ENCODE results near the gene CD27.
"Not testable (repeated sequence)": the region's sequence is repeated elsewhere in the genome, so short reads cannot be mapped to it uniquely, and the experiment has no call there.

CD27 gene

DNA sequence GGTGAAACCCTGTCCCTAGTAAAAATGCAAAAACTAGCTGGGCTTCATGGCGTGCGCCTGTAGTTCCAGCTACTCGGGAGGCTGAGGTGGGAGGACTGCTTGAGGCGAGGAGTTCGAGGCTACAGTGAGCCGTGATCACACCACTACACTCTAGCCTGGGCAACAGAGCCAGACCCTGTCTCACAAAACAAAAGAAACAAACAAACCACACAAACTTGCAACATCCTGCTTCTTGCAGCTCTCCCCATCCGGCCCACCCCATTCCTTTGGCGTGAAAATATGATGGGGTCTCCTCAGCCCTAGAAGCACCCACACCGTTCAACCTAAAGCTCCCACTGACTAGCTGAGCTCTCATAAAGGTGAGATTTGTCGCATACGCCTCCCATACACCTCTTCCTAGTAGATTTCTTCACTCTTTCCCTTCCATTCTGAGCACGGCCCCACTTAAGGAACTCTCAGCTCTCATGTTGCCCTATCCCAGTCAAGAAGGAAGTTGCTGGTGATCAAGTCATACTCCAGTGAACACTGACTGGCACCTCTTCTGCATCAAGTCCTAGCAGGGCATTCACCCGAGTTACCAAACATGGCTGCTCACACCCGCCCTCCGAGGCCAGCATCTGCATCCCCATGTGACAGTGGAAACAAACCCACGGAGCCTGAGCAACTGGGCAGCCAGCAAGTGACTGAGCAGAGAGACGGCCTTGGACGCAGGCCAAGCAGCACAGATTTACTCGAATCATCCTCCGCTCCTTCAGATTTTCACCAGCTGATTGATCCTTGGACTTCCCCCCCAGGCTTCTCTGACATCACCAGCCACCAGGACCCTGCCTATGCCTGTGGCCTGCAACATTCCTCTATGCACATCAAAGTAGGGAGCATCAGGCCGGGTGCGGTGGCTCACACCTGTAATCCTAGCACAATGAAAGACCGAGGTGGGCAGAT, 18.9 kb upstream of the CD27 start:
- H3K27ac ChIP-seq = no peak overlapping the region

DNA sequence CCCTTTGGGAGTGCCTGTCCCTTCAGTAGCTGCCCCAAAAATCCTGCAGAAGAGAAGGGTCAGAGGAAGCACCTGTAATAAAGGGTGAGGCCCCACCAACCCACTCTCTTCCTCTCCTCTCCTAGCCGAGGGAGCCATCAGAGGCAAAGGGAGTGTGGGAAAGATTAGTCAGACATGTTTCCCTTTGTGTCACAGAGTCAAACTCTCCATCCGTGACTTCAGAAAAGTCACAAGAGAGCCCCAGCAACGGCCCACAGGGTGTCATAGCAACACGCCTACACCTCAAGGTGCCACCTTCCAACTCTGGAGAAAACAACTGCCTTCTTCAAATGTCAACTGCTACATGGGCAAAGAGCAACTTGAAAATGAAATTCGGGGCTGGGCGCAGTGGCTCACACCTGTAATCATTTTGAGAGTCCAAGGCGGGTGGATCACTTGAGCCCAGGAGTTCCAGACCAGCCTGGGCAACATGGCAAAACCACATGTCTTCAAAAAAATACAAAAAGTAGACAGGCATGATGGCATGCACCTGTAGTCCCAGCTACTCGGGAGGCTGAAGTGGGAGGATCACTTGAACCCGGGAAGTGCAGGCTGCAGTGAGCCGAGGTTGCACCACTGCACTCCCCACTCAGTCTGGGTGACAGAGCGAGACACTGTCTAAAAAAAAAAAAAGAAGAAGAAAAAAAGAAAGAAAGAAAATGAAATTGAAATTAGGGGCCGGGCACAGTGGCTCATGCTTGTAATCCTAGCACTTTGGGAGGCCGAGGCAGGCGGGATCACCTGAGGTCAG, 17.7 kb upstream of the CD27 start:
- no peak overlapping the region for H3K27ac ChIP-seq
- TF ChIP-seq ZFX (IDR thresholded peaks at IDR 0.05; ENCODE audit: borderline replicate concordance) = no peak

More for the DNA sequence above, 18.9 kb upstream of the CD27 start:
- TF ChIP-seq, protein P1, sequence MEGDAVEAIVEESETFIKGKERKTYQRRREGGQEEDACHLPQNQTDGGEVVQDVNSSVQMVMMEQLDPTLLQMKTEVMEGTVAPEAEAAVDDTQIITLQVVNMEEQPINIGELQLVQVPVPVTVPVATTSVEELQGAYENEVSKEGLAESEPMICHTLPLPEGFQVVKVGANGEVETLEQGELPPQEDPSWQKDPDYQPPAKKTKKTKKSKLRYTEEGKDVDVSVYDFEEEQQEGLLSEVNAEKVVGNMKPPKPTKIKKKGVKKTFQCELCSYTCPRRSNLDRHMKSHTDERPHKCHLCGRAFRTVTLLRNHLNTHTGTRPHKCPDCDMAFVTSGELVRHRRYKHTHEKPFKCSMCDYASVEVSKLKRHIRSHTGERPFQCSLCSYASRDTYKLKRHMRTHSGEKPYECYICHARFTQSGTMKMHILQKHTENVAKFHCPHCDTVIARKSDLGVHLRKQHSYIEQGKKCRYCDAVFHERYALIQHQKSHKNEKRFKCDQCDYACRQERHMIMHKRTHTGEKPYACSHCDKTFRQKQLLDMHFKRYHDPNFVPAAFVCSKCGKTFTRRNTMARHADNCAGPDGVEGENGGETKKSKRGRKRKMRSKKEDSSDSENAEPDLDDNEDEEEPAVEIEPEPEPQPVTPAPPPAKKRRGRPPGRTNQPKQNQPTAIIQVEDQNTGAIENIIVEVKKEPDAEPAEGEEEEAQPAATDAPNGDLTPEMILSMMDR (IDR thresholded peaks at IDR 0.05) = no peak
- TF ChIP-seq ZFX (IDR thresholded peaks at IDR 0.05; ENCODE audit: borderline replicate concordance) = no peak

DNA sequence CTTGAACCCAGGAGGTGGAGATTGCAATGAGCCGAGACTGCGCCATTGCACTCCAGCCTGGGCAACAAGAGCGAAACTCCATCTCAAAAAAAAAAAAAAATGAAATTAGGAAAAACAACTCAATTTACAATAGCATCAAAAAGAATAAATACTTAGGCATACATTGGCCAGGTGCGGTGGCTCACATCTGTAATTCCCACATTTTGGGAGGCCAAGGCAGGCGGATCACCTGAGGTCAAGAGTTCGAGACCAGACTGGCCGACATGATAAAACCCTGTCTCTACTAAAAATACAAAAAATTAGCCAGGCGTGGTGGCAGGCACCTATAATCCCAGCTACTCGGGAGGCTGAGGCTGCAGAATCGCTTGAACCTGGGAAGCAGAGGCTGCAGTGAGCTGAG, 17.0 kb upstream of the CD27 start:
- H3K27ac ChIP-seq = not testable (repeated sequence)

DNA sequence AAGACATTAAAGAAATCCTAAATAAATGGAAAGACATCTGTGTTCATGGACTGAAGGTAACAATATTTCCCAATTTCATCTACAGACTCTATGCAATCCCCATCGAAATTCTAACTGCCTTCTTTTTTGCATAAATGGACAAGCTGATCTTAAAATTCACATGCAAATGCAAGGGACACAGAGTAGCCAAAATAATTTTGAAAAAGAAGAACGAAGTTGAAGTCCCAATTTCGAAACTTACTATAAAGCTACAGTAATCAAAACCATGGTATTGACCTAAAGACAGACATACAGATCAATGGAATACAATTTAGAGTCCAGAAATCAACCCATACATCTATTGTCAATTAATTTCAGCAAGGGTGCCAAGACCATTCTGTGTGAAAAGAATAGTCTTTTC, 16.4 kb upstream of the CD27 start:
- no peak overlapping the region for H3K27ac ChIP-seq
- TF ChIP-seq, protein P1 (IDR thresholded peaks at IDR 0.05) = no peak
- TF ChIP-seq ZFX (IDR thresholded peaks at IDR 0.05; ENCODE audit: borderline replicate concordance) = no peak

DNA sequence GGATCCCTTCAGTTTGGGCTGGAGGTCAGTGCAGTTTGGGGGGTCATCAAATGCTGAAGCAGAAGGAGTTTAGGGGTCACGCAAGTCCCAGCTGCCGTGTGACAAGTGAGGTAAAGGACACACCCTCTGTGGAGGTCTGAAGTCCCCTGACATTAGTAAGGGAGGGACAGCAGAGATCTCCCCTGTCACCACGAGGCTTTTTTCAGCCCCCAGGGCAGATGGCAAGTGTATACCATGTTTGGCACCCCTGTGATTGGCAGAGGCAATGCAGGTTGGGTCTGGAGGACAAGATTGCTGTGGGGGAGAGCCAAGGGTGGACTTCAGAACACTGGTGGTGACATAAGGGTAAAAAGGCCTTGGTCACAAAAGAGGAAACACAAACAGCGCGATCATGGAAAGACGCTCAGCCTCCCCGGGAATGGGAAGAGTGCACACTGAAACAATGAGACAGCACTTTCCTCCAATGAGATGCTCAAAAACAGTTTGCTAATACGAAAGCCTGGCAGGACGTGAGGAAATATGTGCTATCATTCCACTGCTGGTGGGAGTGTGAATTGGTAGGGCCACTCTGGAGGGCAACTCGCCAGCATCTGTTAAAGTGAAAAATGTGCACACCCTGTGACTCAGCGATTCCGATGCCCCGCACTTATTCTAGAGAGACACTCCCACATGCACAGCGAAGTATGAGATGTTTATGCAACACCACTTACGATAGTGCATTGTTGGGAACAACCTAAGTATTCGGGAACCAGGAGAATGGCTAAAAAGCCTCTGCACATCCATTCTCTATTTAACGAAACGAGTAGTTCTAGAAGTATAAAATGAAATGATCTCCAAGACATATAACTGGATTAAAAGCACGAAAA, 14.4 kb upstream of the CD27 start:
- peak overlapping the region; percentile 72 for H3K27ac ChIP-seq
- TF ChIP-seq, protein P1 (IDR thresholded peaks at IDR 0.05) = no peak
- no peak for TF ChIP-seq ZFX (IDR thresholded peaks at IDR 0.05; ENCODE audit: borderline replicate concordance)

DNA sequence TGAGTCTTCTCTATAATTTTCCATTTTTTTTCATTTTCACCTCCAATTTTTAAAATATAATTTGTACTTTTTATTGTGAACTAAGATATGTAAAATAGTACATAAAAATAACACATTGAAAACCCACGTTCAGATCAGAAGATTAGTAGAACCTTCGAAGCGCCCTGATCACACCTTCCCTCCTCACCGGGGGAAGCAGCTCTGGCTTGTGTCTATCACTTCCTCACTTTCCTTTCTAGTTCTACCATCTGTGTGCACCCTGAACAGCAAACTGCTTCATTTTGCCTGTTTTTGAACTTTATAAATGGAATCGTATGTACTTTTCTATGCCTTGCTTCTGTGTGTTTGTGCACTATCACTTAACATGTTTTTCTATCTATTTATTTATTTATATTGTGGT, 11.8 kb upstream of the CD27 start:
- H3K27ac ChIP-seq = no peak overlapping the region

DNA sequence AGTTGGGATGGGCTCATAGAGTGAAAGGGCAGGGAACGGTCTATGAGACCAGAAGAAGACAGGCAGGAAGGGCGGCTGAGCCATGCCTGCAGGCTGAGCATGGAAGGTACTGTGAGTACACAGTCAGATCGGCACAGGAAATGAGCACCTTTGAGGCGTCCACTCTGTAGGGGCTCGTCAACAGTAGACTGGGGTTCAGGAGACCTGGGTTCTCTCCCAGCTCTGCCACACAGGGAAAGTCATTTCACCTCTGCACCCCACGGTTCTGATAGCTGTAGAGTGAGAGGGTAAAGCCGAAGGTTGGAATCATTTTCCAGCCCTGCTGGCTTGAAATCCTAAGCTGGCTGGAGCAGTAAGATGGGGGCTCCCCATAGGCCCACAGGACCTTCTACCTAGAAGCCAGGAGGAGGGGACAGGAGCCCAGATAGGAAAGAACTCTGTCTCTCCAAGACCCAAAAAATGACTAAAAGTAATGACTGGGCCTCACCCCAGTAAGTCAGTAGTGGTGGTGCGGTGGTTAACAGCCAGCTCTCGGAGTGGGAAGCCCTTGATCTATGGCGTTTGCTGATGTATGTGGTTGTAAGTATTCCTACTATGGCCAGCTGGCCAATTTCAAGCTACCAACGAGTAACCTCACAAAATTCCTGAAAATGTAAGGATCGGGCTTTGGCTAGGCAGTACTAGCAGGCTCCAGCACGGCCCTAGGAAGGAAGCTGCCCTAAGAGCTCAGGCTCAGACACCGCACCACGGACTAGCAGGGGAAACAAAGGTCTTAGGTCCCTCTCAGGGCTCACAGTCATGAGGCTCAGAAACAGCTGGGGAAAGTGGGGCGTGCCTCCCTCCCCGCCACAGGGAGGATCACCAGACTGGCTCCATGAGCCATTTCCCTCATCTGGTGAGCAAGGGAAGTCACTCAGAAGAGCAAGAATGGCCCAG, 10.3 kb upstream of the CD27 start:
- TF ChIP-seq, protein P1 (IDR thresholded peaks at IDR 0.05) = no peak
- no peak for TF ChIP-seq ZFX (IDR thresholded peaks at IDR 0.05; ENCODE audit: borderline replicate concordance)
- H3K27ac ChIP-seq = no peak overlapping the region

More for the DNA sequence above, 11.8 kb upstream of the CD27 start:
- TF ChIP-seq ZFX (IDR thresholded peaks at IDR 0.05; ENCODE audit: borderline replicate concordance) = no peak
- TF ChIP-seq, protein P1 (IDR thresholded peaks at IDR 0.05) = no peak

Measured in 22Rv1 (cell line).